Raji (cell line): ENCODE results near the gene PHKB.

Experiments used
- POLR2A ChIP-seq: IDR thresholded peaks from 2 replicates; pipeline ENCODE4 v1.6.1; 2011; ENCODE audit warnings: low read depth, low read length, control low read depth; ENCODE audit not compliant: insufficient read depth

PHKB gene

GRCh38 chr16:47676635-47677177 is 215.6 kb downstream of the PHKB start:
- no peak for TF ChIP-seq POLR2A

GRCh38 chr16:47687694-47688093 is 226.6 kb downstream of the PHKB start:
- no peak for TF ChIP-seq POLR2A

DNA sequence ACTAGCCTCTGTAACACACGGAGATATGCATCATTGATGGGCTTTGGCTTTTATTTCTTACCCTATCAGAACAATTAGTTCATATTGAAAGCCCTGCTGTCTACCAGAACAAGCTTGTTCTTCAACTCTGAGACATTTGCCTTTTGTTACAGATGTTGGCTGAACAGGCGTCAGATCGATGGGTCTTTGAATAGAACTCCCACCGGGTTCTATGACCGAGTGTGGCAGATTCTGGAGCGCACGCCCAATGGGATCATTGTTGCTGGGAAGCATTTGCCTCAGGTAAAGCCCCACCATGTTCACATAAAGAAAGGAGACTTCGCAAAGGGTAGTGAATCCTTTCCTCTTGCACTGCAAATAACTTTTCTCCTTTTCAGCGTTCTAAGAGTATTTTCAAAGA is 232.1 kb downstream of the PHKB start:
- no peak for TF ChIP-seq POLR2A

DNA sequence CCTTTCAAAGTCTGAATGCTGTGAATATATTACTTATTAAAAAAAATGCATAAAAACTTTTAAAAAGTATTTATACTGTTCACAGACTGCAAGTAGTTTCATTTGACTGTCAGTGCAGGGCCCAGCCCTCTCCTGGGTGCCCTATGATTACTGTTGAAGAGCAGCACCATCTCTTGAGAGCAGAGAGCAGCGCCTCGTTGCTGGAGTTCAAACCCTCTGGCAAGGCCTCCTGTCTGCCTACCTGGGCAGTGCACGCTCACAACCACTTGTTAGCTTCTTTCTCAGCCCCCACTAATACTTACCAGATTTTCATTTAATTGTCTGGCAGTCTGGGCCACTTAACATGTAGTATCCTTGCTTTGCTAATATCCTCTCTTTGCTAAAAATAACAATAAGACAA is 233.4 kb downstream of the PHKB start:
- TF ChIP-seq POLR2A = no peak

DNA sequence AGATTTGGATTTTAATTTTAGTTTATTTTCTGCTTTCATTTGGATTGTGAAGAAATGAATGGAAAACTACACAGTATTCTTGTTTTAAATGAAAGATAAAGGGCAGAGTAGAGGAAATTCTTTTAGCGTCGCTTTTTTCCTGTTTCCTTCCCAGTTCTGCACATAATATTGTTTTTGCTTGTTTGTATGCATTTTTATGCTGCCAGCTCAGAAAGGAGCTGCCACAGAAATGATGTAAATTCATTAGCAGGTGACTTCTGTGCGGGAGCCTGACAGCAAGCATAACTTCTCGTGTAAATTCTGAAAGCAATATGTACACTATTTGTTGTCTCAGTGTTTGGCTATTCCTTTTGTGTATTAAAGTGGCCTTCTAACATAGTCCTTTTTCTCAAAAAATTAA is 234.6 kb downstream of the PHKB start:
- TF ChIP-seq POLR2A = no peak

DNA sequence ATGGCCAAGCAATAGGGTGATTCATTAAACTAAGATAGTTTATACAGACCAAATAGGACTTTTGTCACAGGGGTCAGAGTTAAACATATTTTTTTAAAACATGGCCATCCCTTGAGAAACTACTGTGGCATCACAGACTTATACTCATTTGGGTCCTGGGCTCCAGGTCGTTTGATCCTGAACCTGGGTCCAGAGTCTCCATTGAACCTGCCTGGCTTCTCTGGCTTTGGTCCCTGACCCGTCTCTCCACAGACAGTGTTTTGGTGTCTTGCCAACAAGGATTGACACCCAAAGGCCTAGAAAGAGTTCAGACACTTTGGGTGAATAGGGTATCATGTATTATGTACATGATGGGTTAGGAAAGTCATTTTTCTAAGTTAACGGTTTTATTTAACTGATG is 236.7 kb downstream of the PHKB start:
- TF ChIP-seq POLR2A = no peak

GRCh38 chr16:47699106-47699505 is 238.0 kb downstream of the PHKB start:
- no peak for TF ChIP-seq POLR2A

DNA sequence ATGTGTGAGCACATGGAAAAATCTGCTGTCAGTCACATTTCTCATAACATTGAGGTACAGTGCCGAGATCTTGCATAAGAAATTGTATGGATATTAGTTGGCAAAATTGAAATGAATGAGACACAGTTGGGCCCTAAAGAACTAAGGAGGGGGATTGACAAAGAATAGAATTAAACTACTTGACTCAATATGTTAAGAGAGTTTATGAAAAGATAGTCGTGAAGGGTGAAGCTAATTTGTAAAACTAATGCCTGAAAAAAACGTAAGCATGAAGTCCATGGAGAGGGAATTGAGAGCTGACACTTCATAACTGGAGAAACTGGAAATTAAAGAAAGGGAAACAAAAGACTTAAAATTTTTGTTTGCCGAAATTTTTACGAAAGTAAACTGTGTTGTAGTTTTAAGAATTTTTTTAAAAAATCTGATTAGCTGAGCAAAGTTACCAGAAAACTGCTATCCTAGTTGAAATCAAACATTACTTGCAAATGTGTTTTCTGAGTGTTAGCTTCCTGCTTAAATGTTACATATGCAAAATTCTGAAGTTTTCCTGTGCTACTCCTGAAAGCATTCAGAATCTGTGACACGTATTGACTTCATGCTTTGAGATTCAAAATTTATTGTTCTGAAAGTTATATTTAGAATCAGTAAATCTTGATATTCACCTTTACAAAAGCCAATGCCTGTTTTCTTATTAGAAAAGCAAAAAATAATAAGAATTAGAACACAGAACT is 239.9 kb downstream of the PHKB start:
- TF ChIP-seq POLR2A = no peak

DNA sequence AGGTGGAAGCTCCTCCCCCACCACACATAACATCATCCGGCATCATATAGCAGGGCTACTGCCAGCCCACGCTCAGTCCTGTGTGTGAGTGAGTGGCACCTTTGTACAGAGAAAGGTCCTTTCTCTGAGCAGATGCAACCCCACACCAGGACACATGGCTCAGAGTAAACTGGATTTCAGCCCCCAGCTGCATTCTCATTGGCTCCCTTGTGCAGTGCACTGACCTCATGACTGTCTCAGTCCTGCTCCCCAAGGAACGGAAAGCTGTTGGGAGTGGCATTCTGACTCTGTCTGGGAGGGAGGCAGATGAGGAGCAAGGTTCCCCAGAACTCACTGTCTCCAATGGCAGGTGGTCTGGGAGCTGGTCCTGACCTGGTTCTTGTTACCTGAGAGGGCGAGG is 244.1 kb downstream of the PHKB start:
- TF ChIP-seq POLR2A = no peak

GRCh38 chr16:47711809-47712208 is 250.7 kb downstream of the PHKB start:
- no peak for TF ChIP-seq POLR2A

GRCh38 chr16:47712276-47713224 is 251.4 kb downstream of the PHKB start:
- TF ChIP-seq POLR2A = no peak

DNA sequence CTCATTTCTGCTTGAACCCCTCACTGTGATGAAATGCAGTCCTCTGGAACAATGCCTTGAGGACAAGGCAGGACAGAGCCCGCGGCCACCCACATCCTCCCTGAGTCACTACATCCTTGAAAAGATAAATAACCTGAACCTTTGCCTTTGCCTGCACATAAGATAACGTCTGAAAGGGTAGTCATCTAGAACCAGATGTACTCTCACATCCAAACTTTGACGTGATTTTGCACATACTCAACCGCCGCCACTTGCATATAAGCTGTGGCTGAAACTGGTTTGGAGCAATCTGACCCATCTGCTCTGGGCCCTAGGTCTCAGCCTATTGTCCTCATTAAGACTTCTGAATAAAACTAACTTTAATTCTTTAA is 252.1 kb downstream of the PHKB start:
- TF ChIP-seq POLR2A = no peak

DNA sequence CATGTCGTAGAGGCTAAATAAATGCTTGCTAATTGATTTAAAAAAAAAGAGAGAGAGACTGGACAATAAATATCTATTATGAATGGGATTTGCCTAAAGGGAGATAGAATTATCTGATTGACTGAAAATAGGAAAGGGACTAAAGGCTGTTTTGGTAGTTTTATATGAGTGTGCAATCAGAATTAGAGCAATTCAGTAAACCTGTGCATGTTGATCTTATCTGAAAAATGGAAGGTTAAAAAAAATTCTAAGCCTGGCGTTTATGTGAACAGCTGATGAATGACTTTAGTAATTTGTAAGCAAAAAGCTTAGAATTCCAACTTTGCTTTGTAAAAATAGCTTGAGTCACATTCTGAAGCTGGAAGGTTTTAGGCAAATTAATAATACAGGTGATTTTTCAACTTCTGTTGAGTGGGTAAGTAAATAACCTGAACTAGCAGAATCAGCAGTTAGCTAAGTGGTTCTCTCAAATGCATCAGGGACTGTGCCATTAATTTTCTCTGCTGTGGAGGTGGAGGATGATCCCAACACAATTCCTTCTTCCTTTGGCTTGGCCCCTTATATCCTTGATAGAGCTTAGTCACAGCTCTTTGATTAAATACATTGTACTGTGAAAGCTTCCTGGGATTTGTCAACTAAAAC is 254.4 kb downstream of the PHKB start:
- TF ChIP-seq POLR2A = no peak

GRCh38 chr16:47716571-47716970 is 255.4 kb downstream of the PHKB start:
- no peak for TF ChIP-seq POLR2A

GRCh38 chr16:47719713-47720112 is 258.6 kb downstream of the PHKB start:
- no peak for TF ChIP-seq POLR2A
